SU-DHL-6 (cell line): ENCODE data around the gene DACT3.

Experiments used
- EZH2phosphoT487 ChIP-seq: fragments of 200-600 bp; sonication (generic), shearing (Covaris generic); conservative IDR thresholded peaks from 2 replicates; pipeline ENCODE4 v1.6.1; 2018; ENCODE audit warnings: mild to moderate bottlenecking, antibody characterized with exemption, low read length, moderate library complexity, mixed read lengths
- TF ChIP-seq, protein P1 (sequence below): fragments of 200-600 bp; sonication (generic); IDR thresholded peaks from one replicate; pipeline ENCODE4 v1.5.1; 2017; ENCODE audit warnings: antibody characterized with exemption, mild to moderate bottlenecking, low read length, moderate library complexity; ENCODE audit not compliant: insufficient read depth, poor library complexity, severe bottlenecking

- TF ChIP-seq, protein P1, sequence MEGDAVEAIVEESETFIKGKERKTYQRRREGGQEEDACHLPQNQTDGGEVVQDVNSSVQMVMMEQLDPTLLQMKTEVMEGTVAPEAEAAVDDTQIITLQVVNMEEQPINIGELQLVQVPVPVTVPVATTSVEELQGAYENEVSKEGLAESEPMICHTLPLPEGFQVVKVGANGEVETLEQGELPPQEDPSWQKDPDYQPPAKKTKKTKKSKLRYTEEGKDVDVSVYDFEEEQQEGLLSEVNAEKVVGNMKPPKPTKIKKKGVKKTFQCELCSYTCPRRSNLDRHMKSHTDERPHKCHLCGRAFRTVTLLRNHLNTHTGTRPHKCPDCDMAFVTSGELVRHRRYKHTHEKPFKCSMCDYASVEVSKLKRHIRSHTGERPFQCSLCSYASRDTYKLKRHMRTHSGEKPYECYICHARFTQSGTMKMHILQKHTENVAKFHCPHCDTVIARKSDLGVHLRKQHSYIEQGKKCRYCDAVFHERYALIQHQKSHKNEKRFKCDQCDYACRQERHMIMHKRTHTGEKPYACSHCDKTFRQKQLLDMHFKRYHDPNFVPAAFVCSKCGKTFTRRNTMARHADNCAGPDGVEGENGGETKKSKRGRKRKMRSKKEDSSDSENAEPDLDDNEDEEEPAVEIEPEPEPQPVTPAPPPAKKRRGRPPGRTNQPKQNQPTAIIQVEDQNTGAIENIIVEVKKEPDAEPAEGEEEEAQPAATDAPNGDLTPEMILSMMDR = no peak
- TF ChIP-seq EZH2phosphoT487 = no peak
Observed at GRCh38 chr19:46668662-46669061, 7.7 kb upstream of the DACT3 start.
